ENCODE results near the gene IER2.

DNA sequence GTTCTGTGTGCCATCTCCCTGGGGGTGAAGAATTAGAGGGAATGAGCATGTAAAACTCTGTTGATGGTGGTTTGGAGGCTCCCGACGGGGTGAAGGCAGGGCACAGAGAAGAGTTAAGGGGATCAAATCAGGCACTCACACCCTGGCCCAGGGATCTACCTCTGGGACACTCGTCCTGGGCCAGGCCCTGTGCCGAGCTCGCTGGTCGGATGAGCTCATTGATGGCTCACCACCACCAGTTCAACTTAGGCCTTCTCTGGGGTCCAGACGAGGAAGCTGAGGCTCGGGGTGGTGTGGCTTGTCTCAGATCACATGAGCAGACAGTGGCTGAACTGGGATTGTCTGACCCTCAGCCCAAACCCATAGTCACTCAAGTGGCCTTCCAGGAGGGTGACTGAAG, 30.6 kb upstream of the IER2 start:
- TF ChIP-seq POLR2AphosphoS5 (IDR thresholded peaks at IDR 0.05; ENCODE audit: low read depth, low read length) (no peak), POLR2A (IDR thresholded peaks at IDR 0.05; ENCODE audit: low read depth, low read length) (no peak)

All from GM12892 (cell line).